HCT116 (cell line): Measurements from ENCODE around the gene TLE4. TPM values are rescaled to one million over a fixed set of nuclear protein-coding genes. Genes with fewer than 3 reads are reported as not detected.

ENCODE experiments used
- ATAC-seq: fragments of 200-7000 bp; cut with Tn5 transposase; 2 replicates; pipeline ENCODE4 v1.9.1; 2020; ENCODE audit warnings: mild to moderate bottlenecking, moderate library complexity
- BruUV-seq: library from RNA; stranded (reverse); fragments of 400-500 nt; replicated peaks from 2 replicates; lab custom pipeline; 2021; lab: Mats Ljungman, UMichigan
- CTCF ChIA-PET: fragments of 300-600 bp; sonication (Branson Sonifier 250); formaldehyde crosslinking; loops from one replicate; lab custom pipeline; 2021; ENCODE audit warnings: antibody characterized with exemption; lab: Charles Lee
- POLR2A ChIA-PET: fragments of 300-600, 350-600 bp; sonication (Branson Sonifier 250); formaldehyde crosslinking; loops from one replicate; lab custom pipeline; 2021; ENCODE audit warnings: antibody characterized with exemption; lab: Charles Lee
- RAD21 ChIA-PET, 2 experiments: fragments of 300-600 bp; sonication (Branson Sonifier 250); formaldehyde crosslinking; loops; one replicate each; lab custom pipeline; 2023; ENCODE audit warnings: low total read pairs in 2 of 2; ENCODE audit not compliant: uncharacterized antibody in 2 of 2, unreplicated experiment in 2 of 2, low non-redundant PET in 1 of 2; lab: Charles Lee
- DNase-seq: peaks from one replicate; pipeline ENCODE4 v3.0.0-alpha.2; 2010; ENCODE audit warnings: low read depth, low spot score
- H2AFZ ChIP-seq: fragments of 200-600 bp; shearing (Covaris generic), sonication (generic); 2 replicates; pipeline ENCODE4 v1.6.1; 2017; ENCODE audit warnings: low read depth, mixed run types, mixed read lengths, antibody characterized with exemption, low read length; ENCODE audit not compliant: poor library complexity, severe bottlenecking
- H3K27ac ChIP-seq: 2 replicates; pipeline ENCODE4 v1.5.1; 2012; ENCODE audit warnings: low read depth, low read length
- H3K27me3 ChIP-seq: fragments of 200-600 bp; sonication (generic); 2 replicates; pipeline ENCODE4 v1.6.1; 2016; ENCODE audit warnings: mixed run types, low read length, mixed read lengths; ENCODE audit not compliant: insufficient read depth
- H3K36me3 ChIP-seq, 2 experiments: fragments of 200-500 bp in 1 of 2; fragments of 200-600 bp in 1 of 2; sonication (Bioruptor generic) in 1 of 2; sonication (generic) in 1 of 2; 2 replicates each; pipeline versions ENCODE4 v1.5.1 to v1.6.1; 2014 to 2016; ENCODE audit warnings: low read length in 2 of 2, inconsistent platforms in 1 of 2, mixed read lengths in 1 of 2, mixed run types in 1 of 2; ENCODE audit not compliant: insufficient read depth in 2 of 2, control insufficient read depth in 1 of 2
- H3K4me1 ChIP-seq, 2 experiments: fragments of 200-600 bp in 1 of 2; sonication (generic) in 1 of 2; 2 replicates each; pipeline versions ENCODE4 v1.5.1 to v1.6.1; 2012 to 2017; ENCODE audit warnings: low read length in 2 of 2, inconsistent platforms in 1 of 2, mild to moderate bottlenecking in 1 of 2, mixed read lengths in 1 of 2, mixed run types in 1 of 2, moderate library complexity in 1 of 2; ENCODE audit not compliant: insufficient read depth in 2 of 2, control insufficient read depth in 1 of 2
- H3K4me2 ChIP-seq: fragments of 200-600 bp; sonication (generic); 2 replicates; pipeline ENCODE4 v1.6.1; 2017; ENCODE audit warnings: mixed run types, low read length, mixed read lengths
- H3K4me3 ChIP-seq, 2 experiments: fragments of 200-600 bp in 1 of 2; sonication (generic) in 1 of 2; replicated peaks in 1 of 2; 2 replicates each; pipeline ENCODE4 v1.5.1; 2011 to 2016; ENCODE audit warnings: low read length in 2 of 2, control low read depth in 1 of 2, low read depth in 1 of 2, mild to moderate bottlenecking in 1 of 2, mixed read lengths in 1 of 2, mixed run types in 1 of 2
- H3K79me2 ChIP-seq: fragments of 200-600 bp; sonication (generic); 2 replicates; pipeline ENCODE4 v1.6.1; 2017; ENCODE audit warnings: mild to moderate bottlenecking, mixed run types, low read length, moderate library complexity, mixed read lengths; ENCODE audit not compliant: insufficient read depth
- H3K9ac ChIP-seq: fragments of 200-600 bp; sonication (generic); 2 replicates; pipeline ENCODE4 v1.6.1; 2016; ENCODE audit warnings: low read length, mixed read lengths
- H3K9me2 ChIP-seq: fragments of 200-600 bp; sonication (generic), shearing (Covaris generic); 2 replicates; pipeline ENCODE4 v1.6.1; 2017; ENCODE audit warnings: mixed run types, mild to moderate bottlenecking, moderate library complexity; ENCODE audit not compliant: insufficient read depth
- H3K9me3 ChIP-seq, 2 experiments: fragments of 200-500 bp in 1 of 2; fragments of 200-600 bp in 1 of 2; sonication (Bioruptor generic) in 1 of 2; sonication (generic) in 1 of 2; 2 replicates each; pipeline ENCODE4 v1.6.1; 2014 to 2017; ENCODE audit warnings: low read length in 2 of 2, mixed read lengths in 2 of 2, inconsistent platforms in 1 of 2, low read depth in 1 of 2, mild to moderate bottlenecking in 1 of 2, mixed run types in 1 of 2, moderate library complexity in 1 of 2; ENCODE audit not compliant: control insufficient read depth in 1 of 2, insufficient read depth in 1 of 2
- H4K20me1 ChIP-seq: fragments of 200-600 bp; sonication (generic), shearing (Covaris generic); 2 replicates; pipeline ENCODE4 v1.6.1; 2017; ENCODE audit warnings: mixed run types, mild to moderate bottlenecking, moderate library complexity; ENCODE audit not compliant: insufficient read depth
- CBX3 ChIP-seq: IDR thresholded peaks from 2 replicates; pipeline ENCODE4 v1.6.1; 2012; ENCODE audit warnings: low read depth
- CEBPB ChIP-seq: IDR thresholded peaks from 2 replicates; pipeline ENCODE4 v1.6.1; 2012; ENCODE audit warnings: low read depth
- EGR1 ChIP-seq: IDR thresholded peaks from 2 replicates; pipeline ENCODE4 v1.6.1; 2012; ENCODE audit warnings: low read depth
- ELF1 ChIP-seq: IDR thresholded peaks from 2 replicates; pipeline ENCODE4 v1.6.1; 2012; ENCODE audit warnings: low read depth, borderline replicate concordance
- EZH2phosphoT487 ChIP-seq: fragments of 200-600 bp; IDR thresholded peaks from 2 replicates; pipeline ENCODE4 v1.6.1; 2018; ENCODE audit warnings: antibody characterized with exemption, borderline replicate concordance
- FOSL1 ChIP-seq: IDR thresholded peaks from 2 replicates; pipeline ENCODE4 v1.6.1; 2012; ENCODE audit warnings: low read depth
- JUND ChIP-seq: IDR thresholded peaks from 2 replicates; pipeline ENCODE4 v1.6.1; 2012
- MAX ChIP-seq: IDR thresholded peaks from 2 replicates; pipeline ENCODE4 v1.6.1; 2012
- POLR2A ChIP-seq: IDR thresholded peaks from 2 replicates; pipeline ENCODE4 v1.7.0; 2011; ENCODE audit warnings: borderline replicate concordance; ENCODE audit not compliant: insufficient read depth, insufficient read length; ENCODE audit errors: extremely low read depth
- RAD21 ChIP-seq: IDR thresholded peaks from 2 replicates; pipeline ENCODE4 v1.6.1; 2012; ENCODE audit warnings: low read depth, mild to moderate bottlenecking
- SIN3A ChIP-seq: IDR thresholded peaks from 2 replicates; pipeline ENCODE4 v1.6.1; 2012; ENCODE audit warnings: low read depth
- SP1 ChIP-seq: IDR thresholded peaks from 2 replicates; pipeline ENCODE4 v1.6.1; 2012; ENCODE audit warnings: low read depth
- SRF ChIP-seq: IDR thresholded peaks from 2 replicates; pipeline ENCODE4 v1.6.1; 2012; ENCODE audit warnings: low read depth
- TCF7L2 ChIP-seq: IDR thresholded peaks from 2 replicates; pipeline ENCODE4 v1.7.0; 2011; ENCODE audit warnings: borderline replicate concordance, inconsistent platforms; ENCODE audit not compliant: insufficient read depth, insufficient read length; ENCODE audit errors: extremely low read depth
- YY1 ChIP-seq: IDR thresholded peaks from 2 replicates; pipeline ENCODE4 v1.6.1; 2011; ENCODE audit warnings: low read length, low read depth, moderate library complexity, mild to moderate bottlenecking; ENCODE audit not compliant: insufficient replicate concordance; ENCODE audit errors: extremely low read depth
- ZBTB33 ChIP-seq: IDR thresholded peaks from 2 replicates; pipeline ENCODE4 v1.6.1; 2011; ENCODE audit warnings: mild to moderate bottlenecking, low read length, moderate library complexity; ENCODE audit not compliant: insufficient replicate concordance; ENCODE audit errors: extremely low read depth
- ZNF274 ChIP-seq: fragments of 200-500 bp; sonication (Bioruptor generic); IDR thresholded peaks from 2 replicates; pipeline ENCODE4 v1.6.1; 2014; ENCODE audit warnings: mild to moderate bottlenecking, low read depth, low read length, inconsistent platforms
- intact Hi-C: fragments of 100-400 bp; cut with micrococcal nuclease; formaldehyde crosslinking; loops from 2 replicates; pipeline ENCODE4 v1.10.0; 2022
- total RNA-seq: library from RNA; stranded (reverse); gene quantifications from one replicate; pipeline ENCODE4 v1.2.1, GENCODE V29; 2021; ENCODE audit not compliant: unreplicated experiment
- TF ChIP-seq, protein P1 (sequence below), 3 experiments: fragments of 200-600 bp in 1 of 3; sonication (generic) in 1 of 3; IDR thresholded peaks in 2 of 3; conservative IDR thresholded peaks in 1 of 3; 2 replicates each; pipeline ENCODE4 v1.5.1; 2012 to 2017; ENCODE audit warnings: low read depth in 2 of 3, low read length in 2 of 3, antibody characterized with exemption in 1 of 3, borderline replicate concordance in 1 of 3, control low read depth in 1 of 3, mild to moderate bottlenecking in 1 of 3, mixed read lengths in 1 of 3, mixed run types in 1 of 3, moderate library complexity in 1 of 3; ENCODE audit not compliant: insufficient read depth in 1 of 3
- TF ChIP-seq, protein P2 (sequence below): IDR thresholded peaks from 2 replicates; pipeline ENCODE4 v1.6.1; 2012; ENCODE audit warnings: low read depth

TLE4 gene
- total RNA-seq, 1 experiment from 2014 or later: 0.39 TPM

- CTCF ChIA-PET: no interaction called here
- Histone ChIP-seq H3K9ac (no peak overlapping the region), H3K9me2 (no peaks in the 10 kb centered on the region), H2AFZ (no peak overlapping the region), H3K9me3 (peaks cover 3 to 16% of the 10 kb centered on the region in 2 experiments; a peak in 2 of 4 replicates), H3K4me1 (no peaks in the 10 kb centered on the region), H3K79me2 (no peaks in the 10 kb centered on the region), H3K27ac (no peak overlapping the region)
- RAD21 ChIA-PET: no interaction called here
- no peak for ATAC-seq
- DNase-seq: no peak
- TF ChIP-seq SRF (no peak), ZBTB33 (no peak), RAD21 (no peak), EZH2phosphoT487 (no peak), CBX3 (no peak), SP1 (no peak), JUND (no peak), FOSL1 (no peak), SIN3A (no peak), ELF1 (no peak), TCF7L2 (no peak), ZNF274 (no peak), CEBPB (no peak), YY1 (no peak), EGR1 (no peak), POLR2A (no peak), MAX (no peak)
- TF ChIP-seq, protein P1, sequence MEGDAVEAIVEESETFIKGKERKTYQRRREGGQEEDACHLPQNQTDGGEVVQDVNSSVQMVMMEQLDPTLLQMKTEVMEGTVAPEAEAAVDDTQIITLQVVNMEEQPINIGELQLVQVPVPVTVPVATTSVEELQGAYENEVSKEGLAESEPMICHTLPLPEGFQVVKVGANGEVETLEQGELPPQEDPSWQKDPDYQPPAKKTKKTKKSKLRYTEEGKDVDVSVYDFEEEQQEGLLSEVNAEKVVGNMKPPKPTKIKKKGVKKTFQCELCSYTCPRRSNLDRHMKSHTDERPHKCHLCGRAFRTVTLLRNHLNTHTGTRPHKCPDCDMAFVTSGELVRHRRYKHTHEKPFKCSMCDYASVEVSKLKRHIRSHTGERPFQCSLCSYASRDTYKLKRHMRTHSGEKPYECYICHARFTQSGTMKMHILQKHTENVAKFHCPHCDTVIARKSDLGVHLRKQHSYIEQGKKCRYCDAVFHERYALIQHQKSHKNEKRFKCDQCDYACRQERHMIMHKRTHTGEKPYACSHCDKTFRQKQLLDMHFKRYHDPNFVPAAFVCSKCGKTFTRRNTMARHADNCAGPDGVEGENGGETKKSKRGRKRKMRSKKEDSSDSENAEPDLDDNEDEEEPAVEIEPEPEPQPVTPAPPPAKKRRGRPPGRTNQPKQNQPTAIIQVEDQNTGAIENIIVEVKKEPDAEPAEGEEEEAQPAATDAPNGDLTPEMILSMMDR (IDR thresholded peaks at IDR 0.05 in 2 of 3, conservative IDR thresholded peaks at IDR 0.05 in 1 of 3; ENCODE audit: borderline replicate concordance in 1 of 3, insufficient read depth in 1 of 3, low read depth in 2 of 3, low read length in 2 of 3): no peak
- TF ChIP-seq, protein P2, sequence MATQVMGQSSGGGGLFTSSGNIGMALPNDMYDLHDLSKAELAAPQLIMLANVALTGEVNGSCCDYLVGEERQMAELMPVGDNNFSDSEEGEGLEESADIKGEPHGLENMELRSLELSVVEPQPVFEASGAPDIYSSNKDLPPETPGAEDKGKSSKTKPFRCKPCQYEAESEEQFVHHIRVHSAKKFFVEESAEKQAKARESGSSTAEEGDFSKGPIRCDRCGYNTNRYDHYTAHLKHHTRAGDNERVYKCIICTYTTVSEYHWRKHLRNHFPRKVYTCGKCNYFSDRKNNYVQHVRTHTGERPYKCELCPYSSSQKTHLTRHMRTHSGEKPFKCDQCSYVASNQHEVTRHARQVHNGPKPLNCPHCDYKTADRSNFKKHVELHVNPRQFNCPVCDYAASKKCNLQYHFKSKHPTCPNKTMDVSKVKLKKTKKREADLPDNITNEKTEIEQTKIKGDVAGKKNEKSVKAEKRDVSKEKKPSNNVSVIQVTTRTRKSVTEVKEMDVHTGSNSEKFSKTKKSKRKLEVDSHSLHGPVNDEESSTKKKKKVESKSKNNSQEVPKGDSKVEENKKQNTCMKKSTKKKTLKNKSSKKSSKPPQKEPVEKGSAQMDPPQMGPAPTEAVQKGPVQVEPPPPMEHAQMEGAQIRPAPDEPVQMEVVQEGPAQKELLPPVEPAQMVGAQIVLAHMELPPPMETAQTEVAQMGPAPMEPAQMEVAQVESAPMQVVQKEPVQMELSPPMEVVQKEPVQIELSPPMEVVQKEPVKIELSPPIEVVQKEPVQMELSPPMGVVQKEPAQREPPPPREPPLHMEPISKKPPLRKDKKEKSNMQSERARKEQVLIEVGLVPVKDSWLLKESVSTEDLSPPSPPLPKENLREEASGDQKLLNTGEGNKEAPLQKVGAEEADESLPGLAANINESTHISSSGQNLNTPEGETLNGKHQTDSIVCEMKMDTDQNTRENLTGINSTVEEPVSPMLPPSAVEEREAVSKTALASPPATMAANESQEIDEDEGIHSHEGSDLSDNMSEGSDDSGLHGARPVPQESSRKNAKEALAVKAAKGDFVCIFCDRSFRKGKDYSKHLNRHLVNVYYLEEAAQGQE: no peak
- TF ChIP-seq, all 23 proteins: peak for 0
- POLR2A ChIA-PET: no interaction called here
- intact Hi-C loops: no loop called here
- no peaks in the 10 kb centered on the region for H4K20me1 ChIP-seq
- no peaks in the 10 kb centered on the region for H3K27me3 ChIP-seq
- BruUV-seq: no TSS peak
- H3K36me3 ChIP-seq: no peaks in the 10 kb centered on the region
- H3K4me2 ChIP-seq: no peak overlapping the region
- no peak overlapping the region for H3K4me3 ChIP-seq
Measured at GRCh38 chr9:79644048-79644447, 72.3 kb downstream of the TLE4 start.
